Thoracic aorta (tissue), 2 donors: ENCODE measurements around the gene HAVCR1. TPM values are rescaled to one million over a fixed set of nuclear protein-coding genes. Genes with fewer than 3 reads are reported as not detected.
"Not testable (repeated sequence)": the region's sequence is repeated elsewhere in the genome, so short reads cannot be mapped to it uniquely, and the experiment has no call there.

Experiments used
- ATAC-seq: fragments of 150-250 bp; one replicate; pipeline ENCODE4 v1.8.0; 2017; ENCODE audit warnings: low read depth; ENCODE audit not compliant: insufficient number of reproducible peaks, low FRiP score
- DNase-seq: peaks from one replicate; pipeline ENCODE4 v3.0.0-alpha.2; 2020; ENCODE audit warnings: low spot score
- H3K27ac ChIP-seq, 2 donors: fragments of 200-600 bp; sonication (generic); 1 replicate in 1 of 2; 2 replicates in 1 of 2; pipeline ENCODE4 v1.5.1; 2016; ENCODE audit warnings: mild to moderate bottlenecking in 2 of 2, moderate library complexity in 2 of 2
- H3K27me3 ChIP-seq: fragments of 200-600 bp; sonication (generic); replicated peaks from 2 replicates; pipeline ENCODE4 v1.6.0; 2016; ENCODE audit warnings: mild to moderate bottlenecking; ENCODE audit not compliant: insufficient read depth
- H3K36me3 ChIP-seq: fragments of 200-600 bp; sonication (generic); one replicate; pipeline ENCODE4 v1.5.1; 2016
- H3K4me1 ChIP-seq, 2 donors: fragments of 200-600 bp; sonication (generic); 1 replicate in 1 of 2; 2 replicates in 1 of 2; pipeline versions ENCODE4 v1.5.1 to v1.6.0; 2016; ENCODE audit warnings: low read depth in 2 of 2, mild to moderate bottlenecking in 1 of 2; ENCODE audit not compliant: control insufficient read depth in 1 of 2
- H3K4me3 ChIP-seq: fragments of 200-600 bp; sonication (generic); 2 replicates; pipeline ENCODE4 v1.5.1; 2016; ENCODE audit warnings: mild to moderate bottlenecking
- H3K9me3 ChIP-seq: fragments of 200-600 bp; sonication (generic); 2 replicates; pipeline ENCODE4 v1.5.1; 2016
- CTCF ChIP-seq: fragments of 200-600 bp; sonication (generic); IDR thresholded peaks from one replicate; pipeline ENCODE4 v1.5.1; 2019; ENCODE audit warnings: antibody characterized with exemption
- total RNA-seq, 2 donors: library from RNA; depleted of rRNA; stranded (reverse); fragments of >200 nt; gene quantifications; one replicate each; pipeline versions ENCODE4 v1.1.0 to v1.2.3, GENCODE V29; 2016

Gene HAVCR1
- total RNA-seq, 2 donors from 2014 or later = 2.0 to 6.9 TPM

DNA sequence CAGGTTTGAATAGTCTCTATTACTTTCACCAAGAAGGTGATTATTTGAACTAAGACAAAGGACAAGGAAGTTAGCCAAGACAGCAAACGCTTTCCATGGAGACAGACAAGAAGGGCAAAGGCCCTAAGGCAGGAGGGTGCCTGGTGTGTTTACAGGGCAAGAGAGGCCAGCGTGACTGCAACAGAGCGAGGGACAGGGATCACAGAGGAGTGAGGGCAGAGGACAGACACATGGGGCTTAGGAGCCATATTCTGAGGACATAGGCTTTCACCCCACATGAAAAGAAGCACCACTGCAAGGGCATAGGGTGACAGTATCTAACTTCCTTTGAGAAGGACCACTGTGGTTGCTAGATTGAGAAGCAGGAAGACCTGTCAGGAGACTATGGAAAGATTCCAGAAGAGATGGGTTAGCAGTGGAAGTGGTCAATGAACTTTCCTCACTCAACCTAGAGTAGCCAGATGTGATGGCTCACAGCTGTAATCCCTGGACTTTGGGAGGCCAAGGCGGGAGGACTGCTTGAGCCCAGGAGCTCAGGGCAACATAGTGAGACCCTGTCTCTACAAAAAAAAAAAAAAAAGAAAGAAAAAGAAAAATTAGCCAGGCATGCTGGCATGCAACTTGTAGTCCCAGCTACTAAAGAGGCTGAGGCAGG is 5.0 kb upstream of the HAVCR1 start:
- no peak for TF ChIP-seq CTCF
- ATAC-seq (no peak), DNase-seq (no peak)
- Histone ChIP-seq H3K27ac (no peak overlapping the region), H3K4me3 (no peak overlapping the region), H3K9me3 (no peaks in the 10 kb centered on the region), H3K4me1 (no peaks in the 10 kb centered on the region), H3K36me3 (no peaks in the 10 kb centered on the region), H3K27me3 (no peaks in the 10 kb centered on the region)

- Histone ChIP-seq H3K27me3 (no peaks in the 10 kb centered on the region), H3K36me3 (no peaks in the 10 kb centered on the region), H3K9me3 (no peaks in the 10 kb centered on the region), H3K27ac (no peak overlapping the region), H3K4me1 (no peaks in the 10 kb centered on the region), H3K4me3 (no peak overlapping the region)
- DNase-seq = no peak
- ATAC-seq = no peak
- no peak for TF ChIP-seq CTCF
Measured at GRCh38 chr5:157059891-157060290, 975 bp upstream of the HAVCR1 start.

DNA sequence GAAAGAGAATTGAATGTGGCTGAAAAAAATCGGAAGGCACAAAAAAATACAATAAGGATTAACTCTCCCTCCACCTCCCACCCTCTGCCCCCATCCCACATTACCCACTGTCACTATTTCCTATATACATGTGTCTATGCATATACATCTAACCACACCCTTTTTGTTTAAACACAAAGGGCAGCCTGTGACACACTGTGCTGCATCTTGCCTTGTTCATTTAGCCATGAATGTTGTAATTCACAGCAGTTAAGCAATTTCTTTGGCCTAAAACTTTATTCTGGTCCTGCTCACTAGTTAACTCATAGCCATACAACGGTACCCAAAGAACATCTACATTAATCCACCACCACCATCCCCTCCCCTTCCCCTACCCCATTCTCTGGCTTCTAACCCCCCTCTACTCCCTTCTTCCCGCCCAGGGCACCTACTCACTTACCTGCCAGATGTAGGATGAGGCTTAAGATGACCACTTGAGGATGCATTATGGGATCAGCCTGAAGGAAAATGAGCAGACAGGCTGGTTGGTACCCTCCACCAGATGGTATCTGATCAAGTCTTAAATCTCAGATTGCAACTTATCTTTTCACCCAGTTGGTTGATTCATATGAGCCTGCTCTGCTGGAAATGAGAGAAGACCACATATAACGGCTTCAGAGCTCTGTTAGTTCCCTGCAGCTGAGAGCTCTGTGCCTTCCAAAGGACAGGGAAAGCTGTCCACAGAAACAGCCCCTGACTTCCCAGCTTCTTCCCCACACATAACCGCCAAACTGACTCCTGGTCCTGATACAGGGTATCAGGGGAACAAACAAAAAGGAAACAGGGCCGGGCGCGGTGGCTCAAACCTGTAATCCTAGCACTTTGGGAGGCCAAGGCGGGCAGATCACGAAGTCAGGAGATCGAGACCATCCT is 1.2 kb downstream of the HAVCR1 start:
- H3K27me3 ChIP-seq = no peaks in the 10 kb centered on the region
- H3K4me1 ChIP-seq = no peaks in the 10 kb centered on the region
- no peaks in the 10 kb centered on the region for H3K9me3 ChIP-seq
- no peak for DNase-seq
- no peak overlapping the region for H3K4me3 ChIP-seq
- H3K36me3 ChIP-seq = no peaks in the 10 kb centered on the region
- ATAC-seq = no peak
- H3K27ac ChIP-seq = no peak overlapping the region
- no peak for TF ChIP-seq CTCF

- not testable (repeated sequence) for ATAC-seq, H3K27ac ChIP-seq, H3K4me1 ChIP-seq, DNase-seq, H3K9me3 ChIP-seq, H3K4me3 ChIP-seq, H3K27me3 ChIP-seq, H3K36me3 ChIP-seq
Measured at GRCh38 chr5:157056848-157057247, 2.1 kb downstream of the HAVCR1 start.

- H3K4me1 ChIP-seq = no peaks in the 10 kb centered on the region
- TF ChIP-seq CTCF = no peak
- no peak overlapping the region for H3K4me3 ChIP-seq
- ATAC-seq = no peak
- H3K27me3 ChIP-seq = no peaks in the 10 kb centered on the region
- DNase-seq = no peak
- H3K9me3 ChIP-seq = no peaks in the 10 kb centered on the region
- no peak overlapping the region for H3K27ac ChIP-seq
- H3K36me3 ChIP-seq = no peaks in the 10 kb centered on the region
Measured at GRCh38 chr5:157051604-157052245, 7.2 kb downstream of the HAVCR1 start.
